ENCODE measurements around the gene NDC1.
"Not testable (repeated sequence)": the region's sequence is repeated elsewhere in the genome, so short reads cannot be mapped to it uniquely, and the experiment has no call there.

Gene NDC1, protein sequence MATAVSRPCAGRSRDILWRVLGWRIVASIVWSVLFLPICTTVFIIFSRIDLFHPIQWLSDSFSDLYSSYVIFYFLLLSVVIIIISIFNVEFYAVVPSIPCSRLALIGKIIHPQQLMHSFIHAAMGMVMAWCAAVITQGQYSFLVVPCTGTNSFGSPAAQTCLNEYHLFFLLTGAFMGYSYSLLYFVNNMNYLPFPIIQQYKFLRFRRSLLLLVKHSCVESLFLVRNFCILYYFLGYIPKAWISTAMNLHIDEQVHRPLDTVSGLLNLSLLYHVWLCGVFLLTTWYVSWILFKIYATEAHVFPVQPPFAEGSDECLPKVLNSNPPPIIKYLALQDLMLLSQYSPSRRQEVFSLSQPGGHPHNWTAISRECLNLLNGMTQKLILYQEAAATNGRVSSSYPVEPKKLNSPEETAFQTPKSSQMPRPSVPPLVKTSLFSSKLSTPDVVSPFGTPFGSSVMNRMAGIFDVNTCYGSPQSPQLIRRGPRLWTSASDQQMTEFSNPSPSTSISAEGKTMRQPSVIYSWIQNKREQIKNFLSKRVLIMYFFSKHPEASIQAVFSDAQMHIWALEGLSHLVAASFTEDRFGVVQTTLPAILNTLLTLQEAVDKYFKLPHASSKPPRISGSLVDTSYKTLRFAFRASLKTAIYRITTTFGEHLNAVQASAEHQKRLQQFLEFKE

DNA sequence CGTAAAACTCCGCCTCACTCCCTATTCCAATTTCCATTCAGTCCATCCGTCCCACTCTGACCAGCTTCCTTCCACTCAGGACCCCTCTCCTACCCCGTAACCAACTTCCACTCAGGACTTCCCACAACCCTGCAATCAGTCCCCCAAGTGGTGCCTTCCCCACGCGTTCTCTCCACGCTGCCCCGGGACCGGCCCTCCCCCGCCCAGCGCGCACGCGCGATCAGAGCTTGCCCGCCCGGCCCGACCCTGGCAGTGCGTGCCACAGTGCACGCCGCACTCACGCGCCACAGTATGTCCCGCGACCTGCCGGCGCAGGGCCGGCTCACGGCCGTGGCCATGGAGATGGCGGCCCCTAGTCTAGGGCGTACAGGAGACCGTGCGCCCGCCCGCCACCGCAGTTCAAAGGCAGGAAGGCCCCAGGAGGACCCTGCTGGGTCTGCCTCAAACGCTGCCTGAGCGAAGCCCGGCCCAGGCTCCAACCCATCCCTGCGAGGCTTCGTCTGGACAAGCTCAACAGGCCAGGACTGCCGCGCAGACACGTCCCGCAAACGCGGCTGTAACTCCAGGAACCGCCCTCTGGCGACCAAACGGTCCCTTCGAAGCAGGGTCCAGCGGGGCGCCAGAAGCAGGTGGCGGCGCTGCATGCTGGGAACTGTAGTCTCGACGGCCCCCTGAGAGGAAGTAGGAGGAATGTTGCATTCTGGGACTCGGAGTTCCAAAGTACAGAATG is at the start of gene NDC1:
Gene NDC1, minus strand, starts transcription at position 373 of the 730 bp plus-strand sequence. Its CDS starts 35 bp downstream, at position 338.
- Mint-ChIP-seq H3K27ac (peak within 1 kb of the TSS; percentile 98), H3K4me3 (peak within 1 kb of the TSS; percentile 98), H3K4me1 (peaks cover 31% of the 10 kb centered on the region), H3K9me3 (peaks cover 8% of the 10 kb centered on the region), H3K36me3 (peaks cover 9% of the 10 kb centered on the region), H3K27me3 (peaks cover 10% of the 10 kb centered on the region)
- CTCF ChIA-PET: interaction anchor here (0.5 kb wide), 1 partner anchor 121 kb away, joined by 3 read pairs; no protein-coding TSS in a partner anchor
- peak; percentile 94 for DNase-seq

DNA sequence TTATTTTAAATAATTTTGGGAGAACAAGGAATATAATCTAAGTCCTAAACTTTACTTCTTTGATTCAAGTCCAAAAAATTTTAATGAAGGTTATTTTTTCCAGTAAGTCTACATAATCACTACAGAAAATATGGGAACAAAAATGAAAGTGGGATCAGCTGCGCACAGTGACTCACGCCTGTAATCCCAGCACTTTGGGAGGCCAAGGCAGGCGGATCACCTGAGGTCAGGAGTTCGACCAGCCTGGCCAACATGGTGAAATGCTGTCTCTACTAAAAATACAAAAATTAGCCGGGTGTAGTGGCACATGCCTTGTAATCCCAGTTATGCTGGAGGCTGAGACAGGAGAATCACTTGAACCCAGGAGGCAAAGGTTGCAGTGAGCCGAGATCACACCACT is 45.5 kb upstream of the NDC1 start:
- Mint-ChIP-seq H3K4me1 (peaks cover 16% of the 10 kb centered on the region), H3K36me3 (peaks cover 24% of the 10 kb centered on the region)
- CTCF ChIA-PET: interaction anchor here (1.1 to 1.3 kb wide), 2 partner anchors 24 to 64 kb away, joined by 3 to 4 read pairs; no protein-coding TSS in a partner anchor
- not testable (repeated sequence) for DNase-seq, H3K4me3 Mint-ChIP-seq, H3K27ac Mint-ChIP-seq, H3K9me3 Mint-ChIP-seq, H3K27me3 Mint-ChIP-seq

DNA sequence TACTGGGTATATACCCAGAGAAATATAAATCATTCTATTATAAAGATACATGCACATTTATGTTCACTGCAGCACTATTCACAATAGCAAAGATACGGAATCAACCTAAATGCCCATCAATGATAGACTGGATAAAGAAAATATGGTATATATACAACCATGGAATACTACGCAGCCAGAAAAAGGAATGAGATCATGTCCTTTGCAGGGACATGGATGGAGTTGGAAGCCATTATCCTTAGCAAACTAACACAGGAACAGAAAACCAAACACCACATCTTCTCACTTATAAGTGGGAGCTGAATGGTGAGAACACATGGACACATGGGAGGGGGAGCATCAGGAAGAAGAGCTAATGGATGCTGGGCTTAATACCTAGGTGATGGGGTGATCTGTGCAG is 43.8 kb upstream of the NDC1 start:
- H3K9me3 Mint-ChIP-seq, H3K4me1 Mint-ChIP-seq, H3K27me3 Mint-ChIP-seq, H3K4me3 Mint-ChIP-seq, H3K27ac Mint-ChIP-seq, DNase-seq: not testable (repeated sequence)
- peaks cover 27% of the 10 kb centered on the region for H3K36me3 Mint-ChIP-seq
- CTCF ChIA-PET: interaction anchor here (0.6 to 6.3 kb wide), 4 partner anchors 21 to 99 kb away, joined by 3 to 56 read pairs (median 3); no protein-coding TSS in a partner anchor

DNA sequence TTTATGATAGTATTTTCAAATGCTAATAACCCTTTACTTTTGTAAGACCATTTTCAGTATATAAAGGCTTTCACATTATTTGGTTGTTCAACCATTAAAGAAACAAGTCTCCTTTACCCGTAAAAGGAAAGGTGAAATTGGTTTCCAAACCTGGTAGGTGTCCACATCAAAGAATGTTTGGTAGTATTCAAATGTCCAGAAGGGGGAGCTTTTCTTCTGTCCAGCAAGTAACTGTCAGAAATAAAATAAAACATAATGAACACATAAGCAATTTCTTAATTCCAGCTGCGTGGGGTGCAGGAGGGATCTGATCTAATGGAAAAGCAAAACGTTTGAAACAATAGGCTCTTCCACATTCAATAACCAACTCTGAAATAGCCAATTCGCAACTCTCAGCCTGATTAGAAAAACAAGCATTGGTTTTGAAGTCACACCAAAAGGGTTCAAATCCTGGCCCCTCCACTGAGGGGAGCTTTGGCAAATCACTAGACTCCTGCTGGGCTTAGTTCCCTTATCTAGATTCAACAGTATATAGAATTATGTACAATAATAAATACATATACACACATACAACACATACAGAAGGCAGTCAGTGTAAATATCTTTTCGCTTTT is 40.5 kb upstream of the NDC1 start:
- H3K4me3 Mint-ChIP-seq: no peak overlapping the region
- H3K36me3 Mint-ChIP-seq: peaks cover 29% of the 10 kb centered on the region
- CTCF ChIA-PET: interaction anchor here (0.6 to 6.3 kb wide), 17 partner anchors 8 to 611 kb away, joined by 3 to 56 read pairs (median 4); partner anchors contain the start of genes IFT25, LRRC42 and YIPF1
- H3K4me1 Mint-ChIP-seq: no peaks in the 10 kb centered on the region
- H3K27me3 Mint-ChIP-seq: no peaks in the 10 kb centered on the region
- H3K27ac Mint-ChIP-seq: no peak overlapping the region
- H3K9me3 Mint-ChIP-seq: peaks cover 3% of the 10 kb centered on the region
- DNase-seq: no peak

DNA sequence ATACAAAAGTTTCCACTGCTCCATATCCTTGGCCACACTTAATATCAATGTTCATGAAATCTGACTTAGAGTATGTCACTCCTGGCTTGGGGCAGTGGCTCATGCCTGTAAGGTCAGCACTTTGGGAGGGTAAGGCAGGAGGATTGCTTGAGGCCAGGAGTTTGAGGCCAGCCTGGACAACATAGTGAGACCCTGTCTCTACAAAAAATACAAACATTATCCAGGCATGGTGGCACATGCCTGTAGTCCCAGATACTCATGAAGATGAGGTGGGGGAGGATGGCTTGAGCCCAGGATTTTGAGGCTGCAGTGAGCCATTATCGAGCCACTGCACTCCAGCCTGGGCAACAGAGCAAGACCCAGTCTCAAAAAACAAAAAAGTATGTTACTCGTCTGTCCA is 37.1 kb upstream of the NDC1 start:
- not testable (repeated sequence) for H3K9me3 Mint-ChIP-seq, H3K27me3 Mint-ChIP-seq, H3K4me3 Mint-ChIP-seq, H3K27ac Mint-ChIP-seq, DNase-seq, H3K4me1 Mint-ChIP-seq
- CTCF ChIA-PET: interaction anchor here (0.6 to 1.7 kb wide), 4 partner anchors 15 to 84 kb away, joined by 3 to 6 read pairs (median 4); no protein-coding TSS in a partner anchor
- H3K36me3 Mint-ChIP-seq: peaks cover 16% of the 10 kb centered on the region

DNA sequence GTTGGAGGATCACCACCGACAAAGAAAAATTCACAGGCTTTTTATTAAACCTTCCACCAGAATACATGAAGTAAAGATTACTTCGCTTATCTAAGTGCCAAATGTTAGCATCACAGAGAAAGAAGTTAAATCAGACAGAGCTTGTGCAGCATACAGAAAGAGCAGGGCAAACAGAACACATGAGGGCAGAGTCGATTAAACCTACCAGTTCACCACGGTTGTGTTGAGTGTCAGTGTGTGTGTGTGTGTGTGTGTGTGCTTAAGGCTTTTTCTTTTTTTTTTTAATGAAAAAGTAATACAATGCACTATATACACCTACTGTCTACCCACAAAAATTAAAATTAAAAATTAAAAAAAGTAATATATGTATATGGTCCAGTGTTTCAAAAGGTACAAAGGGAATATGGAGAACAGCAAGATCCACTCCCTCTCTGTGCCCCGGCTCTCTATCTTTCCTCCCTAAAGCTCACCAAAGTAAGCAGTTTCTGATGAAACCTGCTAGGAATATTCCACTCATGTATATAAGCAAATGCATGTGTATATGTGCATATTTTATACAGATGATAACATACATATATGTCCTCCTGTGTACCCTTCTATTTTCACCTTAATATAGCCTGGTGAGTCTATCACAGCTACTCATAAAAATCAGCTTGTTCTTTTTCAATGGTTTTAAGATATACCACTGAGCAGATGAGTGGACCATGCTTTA is 33.8 kb upstream of the NDC1 start:
- Mint-ChIP-seq H3K4me3 (no peak overlapping the region), H3K36me3 (peaks cover 15% of the 10 kb centered on the region), H3K4me1 (no peaks in the 10 kb centered on the region), H3K27me3 (no peaks in the 10 kb centered on the region), H3K27ac (no peak overlapping the region), H3K9me3 (no peaks in the 10 kb centered on the region)
- CTCF ChIA-PET: interaction anchor here (0.9 to 6.7 kb wide), 5 partner anchors 7 to 88 kb away, joined by 3 to 60 read pairs (median 3); no protein-coding TSS in a partner anchor
- DNase-seq: no peak

DNA sequence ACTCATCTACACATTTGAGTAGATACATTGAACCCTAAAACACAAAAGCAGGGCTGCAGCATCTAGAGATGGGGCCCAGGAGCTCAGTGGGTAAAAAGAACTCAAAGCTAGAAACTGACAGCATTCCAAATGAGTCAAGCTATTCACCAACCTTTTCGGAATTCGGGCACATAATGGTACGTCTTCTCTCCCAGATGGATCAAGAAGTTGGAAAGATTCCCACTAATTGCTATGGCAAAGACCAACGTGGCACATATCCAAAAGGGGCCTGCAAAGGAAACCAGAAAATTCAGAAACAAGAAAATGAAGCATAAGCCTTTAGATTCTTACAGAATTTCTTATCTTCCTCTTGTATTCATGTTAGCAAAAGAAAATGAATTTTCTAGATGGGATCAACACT is 33.1 kb upstream of the NDC1 start:
- CTCF ChIA-PET: interaction anchor here (1.6 to 6.7 kb wide), 3 partner anchors 8 to 88 kb away, joined by 3 to 60 read pairs (median 26); no protein-coding TSS in a partner anchor
- no peak for DNase-seq
- Mint-ChIP-seq H3K27me3 (no peaks in the 10 kb centered on the region), H3K9me3 (no peaks in the 10 kb centered on the region), H3K27ac (no peak overlapping the region), H3K36me3 (peaks cover 14% of the 10 kb centered on the region), H3K4me3 (no peak overlapping the region), H3K4me1 (no peaks in the 10 kb centered on the region)

DNA sequence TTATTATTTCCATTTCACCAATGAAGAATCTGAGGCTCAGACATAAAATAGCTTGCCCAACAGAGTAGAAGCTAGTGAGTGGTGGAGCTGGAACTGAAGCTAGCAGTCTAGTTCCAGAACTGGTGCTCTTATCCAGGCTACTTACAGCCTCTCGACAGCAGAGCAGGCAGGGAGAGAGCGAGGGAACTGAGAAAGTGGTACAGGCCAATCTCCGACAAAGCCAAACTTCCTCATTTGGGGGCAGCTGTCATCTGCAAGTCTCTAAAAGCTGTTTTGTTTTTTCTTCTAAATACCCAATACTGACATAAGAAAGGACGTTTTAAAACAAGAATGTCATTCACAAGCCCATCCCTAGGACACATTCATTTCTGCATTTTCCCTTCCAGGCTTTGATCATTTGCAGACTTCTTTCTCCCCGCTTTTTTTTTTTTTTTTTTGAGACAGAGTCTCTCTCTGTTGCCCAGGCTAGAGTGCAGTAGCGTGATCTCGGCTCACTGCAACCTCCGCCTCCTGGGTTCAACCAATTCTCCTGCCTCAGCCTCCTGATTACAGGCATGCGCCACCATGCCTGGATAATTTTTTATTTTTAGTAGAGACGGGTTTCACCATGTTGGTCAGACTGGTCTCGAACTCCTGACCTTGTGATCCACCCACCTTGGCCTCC is 31.5 kb upstream of the NDC1 start:
- no peaks in the 10 kb centered on the region for H3K27me3 Mint-ChIP-seq
- CTCF ChIA-PET: interaction anchor here (1.5 to 6.7 kb wide), 4 partner anchors 9 to 90 kb away, joined by 3 to 60 read pairs (median 18); no protein-coding TSS in a partner anchor
- H3K4me1 Mint-ChIP-seq: no peaks in the 10 kb centered on the region
- no peak overlapping the region for H3K27ac Mint-ChIP-seq
- peaks cover 9% of the 10 kb centered on the region for H3K36me3 Mint-ChIP-seq
- no peak overlapping the region for H3K4me3 Mint-ChIP-seq
- no peaks in the 10 kb centered on the region for H3K9me3 Mint-ChIP-seq
- no peak for DNase-seq

DNA sequence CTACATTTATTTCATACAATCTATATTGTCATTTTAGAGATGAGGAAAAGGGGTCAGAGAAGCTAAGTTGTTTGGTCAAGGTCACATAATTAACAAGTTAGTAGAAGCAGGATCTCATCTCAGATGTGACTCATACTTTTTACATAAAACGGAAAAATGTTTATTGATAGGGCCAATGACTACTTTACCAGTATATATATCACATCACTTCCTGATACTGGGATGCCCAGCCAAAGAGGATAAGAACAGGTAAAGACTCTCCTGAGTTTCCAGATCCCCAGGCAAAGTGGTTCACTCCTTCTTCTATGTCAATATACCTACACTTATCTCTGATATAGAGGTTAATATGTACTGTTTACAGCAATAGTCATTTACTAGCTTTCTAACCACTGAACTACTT is 30.5 kb upstream of the NDC1 start:
- Mint-ChIP-seq H3K36me3 (peaks cover 9% of the 10 kb centered on the region), H3K4me3 (no peak overlapping the region), H3K27ac (no peak overlapping the region), H3K27me3 (no peaks in the 10 kb centered on the region), H3K9me3 (no peaks in the 10 kb centered on the region), H3K4me1 (no peaks in the 10 kb centered on the region)
- CTCF ChIA-PET: interaction anchor here (1.5 to 6.7 kb wide), 3 partner anchors 8 to 80 kb away, joined by 3 to 60 read pairs (median 10); no protein-coding TSS in a partner anchor
- DNase-seq: no peak

DNA sequence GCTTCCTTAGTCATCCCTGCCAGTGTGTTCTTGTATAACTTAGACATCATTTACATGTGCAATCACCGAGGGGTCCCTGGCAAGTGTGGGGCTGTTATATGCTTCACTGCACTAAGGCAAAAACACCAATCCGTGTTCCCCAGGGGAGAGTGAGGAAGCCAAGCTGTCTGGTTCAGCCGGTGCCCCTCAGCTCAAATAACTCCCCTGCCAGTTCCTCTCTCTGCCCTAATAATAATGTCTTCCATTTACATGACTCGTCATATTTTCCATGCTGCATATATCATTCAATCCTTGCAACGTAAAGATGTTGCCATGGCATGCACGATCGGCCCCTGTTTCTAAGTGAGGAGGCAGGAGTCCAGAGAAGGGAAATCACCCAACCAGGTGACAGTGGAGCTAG is 24.4 kb upstream of the NDC1 start:
- no peak overlapping the region for H3K4me3 Mint-ChIP-seq
- peaks cover 7% of the 10 kb centered on the region for H3K36me3 Mint-ChIP-seq
- no peaks in the 10 kb centered on the region for H3K27me3 Mint-ChIP-seq
- H3K4me1 Mint-ChIP-seq: peaks cover 10% of the 10 kb centered on the region
- CTCF ChIA-PET: interaction anchor here (0.9 to 7.5 kb wide), 9 partner anchors 8 to 219 kb away, joined by 3 to 130 read pairs (median 21); partner anchors contain the start of genes IFT25 and LRRC42
- H3K9me3 Mint-ChIP-seq: no peaks in the 10 kb centered on the region
- no peak overlapping the region for H3K27ac Mint-ChIP-seq
- DNase-seq: no peak

DNA sequence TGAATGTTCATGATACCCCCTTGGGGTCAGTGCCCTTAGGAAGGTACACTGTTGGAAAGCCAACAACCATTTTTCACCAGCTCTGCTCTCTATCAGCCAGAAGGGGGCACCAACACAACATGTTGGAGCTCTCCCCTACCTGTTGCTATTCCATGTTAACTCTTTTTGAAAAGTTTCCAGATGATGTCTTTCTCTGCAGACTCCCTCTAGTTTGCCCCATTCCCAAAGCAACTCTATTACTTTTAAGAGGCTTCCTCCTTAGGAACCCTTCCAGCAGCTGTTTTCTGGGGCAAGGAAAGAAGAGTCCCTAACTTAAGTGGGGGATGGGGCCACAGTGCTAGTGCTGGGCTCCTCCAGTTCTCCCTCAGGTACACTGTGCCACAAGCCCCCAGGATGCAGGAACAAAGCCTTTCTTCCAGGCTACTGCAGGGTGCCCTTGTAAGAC is 22.9 kb upstream of the NDC1 start:
- CTCF ChIA-PET: interaction anchor here (0.6 to 7.5 kb wide), 43 partner anchors 9 to 1086 kb away, joined by 3 to 130 read pairs (median 4); partner anchors contain the start of genes IFT25 and LRRC42
- no peaks in the 10 kb centered on the region for H3K27me3 Mint-ChIP-seq
- no peak overlapping the region for H3K4me3 Mint-ChIP-seq
- no peak overlapping the region for H3K27ac Mint-ChIP-seq
- no peaks in the 10 kb centered on the region for H3K9me3 Mint-ChIP-seq
- H3K36me3 Mint-ChIP-seq: peaks cover 12% of the 10 kb centered on the region
- peaks cover 10% of the 10 kb centered on the region for H3K4me1 Mint-ChIP-seq
- DNase-seq: peak; percentile 66

DNA sequence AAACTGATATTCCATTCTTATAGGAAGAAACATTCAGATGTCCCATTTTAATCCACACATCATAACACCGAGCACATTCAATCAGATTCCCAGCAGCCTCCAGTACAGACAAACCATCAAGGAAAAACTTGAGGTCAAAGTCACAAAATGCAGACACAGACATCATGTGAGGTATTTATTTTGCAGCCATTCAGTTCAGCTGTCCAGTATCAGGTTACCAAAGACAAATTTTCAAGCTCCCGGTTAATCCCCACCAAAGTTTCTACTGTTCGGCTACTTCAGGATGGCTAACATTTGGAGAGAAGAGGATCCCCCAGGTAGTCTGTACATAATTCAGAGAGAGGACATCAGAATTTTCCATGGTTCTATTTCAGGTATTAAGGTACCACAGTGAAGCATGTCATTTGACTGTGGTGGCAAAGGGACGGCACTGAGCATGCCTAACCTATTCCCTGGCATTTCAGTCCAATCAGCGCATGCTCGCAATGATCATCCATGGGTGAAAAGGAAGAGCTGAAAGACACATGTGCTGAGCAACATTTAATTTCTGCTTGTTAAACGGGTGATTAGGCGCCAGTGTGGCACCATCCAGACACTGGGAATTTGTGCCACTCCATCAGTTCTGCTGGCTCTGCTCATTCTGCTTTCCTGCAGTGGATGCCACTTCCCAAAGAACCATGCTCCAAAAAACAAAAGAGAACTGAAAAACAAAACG is 13.6 kb upstream of the NDC1 start:
- Mint-ChIP-seq H3K36me3 (peaks cover 25% of the 10 kb centered on the region), H3K27me3 (peaks cover 4% of the 10 kb centered on the region), H3K27ac (no peak overlapping the region), H3K9me3 (no peaks in the 10 kb centered on the region), H3K4me1 (no peaks in the 10 kb centered on the region), H3K4me3 (no peak overlapping the region)
- CTCF ChIA-PET: interaction anchor here (0.8 to 2.4 kb wide), 3 partner anchors 9 to 123 kb away, joined by 3 to 13 read pairs (median 6); no protein-coding TSS in a partner anchor
- no peak for DNase-seq

All from activated naive CD4-positive, alpha-beta T cell treated with anti-CD3 and anti-CD28 coated beads, Interleukin-2, amount 10 ng/mL, durations not matched to agents 7 days and 5 days (primary cell).